K562 (cell line): ENCODE results near the gene FIBP. TPM values are rescaled to one million over a fixed set of nuclear protein-coding genes. Genes with fewer than 3 reads are reported as not detected.

Experiments
- CHAMP1 ChIP-seq: fragments of 450-650 bp; IDR thresholded peaks from 2 replicates; pipeline ENCODE4 v1.6.1; 2016; ENCODE audit warnings: mild to moderate bottlenecking
- DEAF1 ChIP-seq: fragments of 450-650 bp; formaldehyde crosslinking; IDR thresholded peaks from 2 replicates; pipeline ENCODE4 v1.4.0; 2020; ENCODE audit warnings: mild to moderate bottlenecking, moderate library complexity
- ERF ChIP-seq: fragments of 450-650 bp; formaldehyde crosslinking; IDR thresholded peaks from 2 replicates; pipeline ENCODE4 v1.4.0; 2020; ENCODE audit warnings: mild to moderate bottlenecking, mixed read lengths
- ETS1 ChIP-seq: conservative IDR thresholded peaks from 2 replicates; pipeline ENCODE4 v1.6.1; 2011; ENCODE audit warnings: low read depth, mild to moderate bottlenecking, low read length; ENCODE audit not compliant: control insufficient read depth
- FOXJ2 ChIP-seq: fragments of 200-800 bp; sonication (Bioruptor generic); IDR thresholded peaks from 2 replicates; pipeline ENCODE4 v1.6.1; 2016; ENCODE audit warnings: missing genetic modification characterization, missing compliant biosample characterization
- NR2C1 ChIP-seq, 2 experiments: fragments of 450-650 bp; IDR thresholded peaks; 2 replicates each; pipeline ENCODE4 v1.6.1; 2017; ENCODE audit warnings: mild to moderate bottlenecking in 2 of 2, antibody characterized with exemption in 1 of 2, inconsistent platforms in 1 of 2, missing compliant biosample characterization in 1 of 2, missing genetic modification characterization in 1 of 2
- RCOR1 ChIP-seq, 2 experiments: IDR thresholded peaks; 2 replicates each; pipeline ENCODE4 v1.6.1; 2012; ENCODE audit warnings: low read depth in 2 of 2, low read length in 2 of 2, borderline replicate concordance in 1 of 2, improper control_type of control experiment in 1 of 2
- SOX6 ChIP-seq: fragments of 450-650 bp; IDR thresholded peaks from 2 replicates; pipeline ENCODE4 v1.6.1; 2014; ENCODE audit warnings: mild to moderate bottlenecking
- TRIM25 ChIP-seq: fragments of 450-650 bp; IDR thresholded peaks from 2 replicates; pipeline ENCODE4 v1.7.0; 2016; ENCODE audit warnings: borderline replicate concordance
- ZBTB43 ChIP-seq: sonication (generic); formaldehyde crosslinking; IDR thresholded peaks from 2 replicates; pipeline ENCODE4 v1.8.0; 2023; ENCODE audit warnings: mild to moderate bottlenecking, missing genetic modification reagents
- ZKSCAN8 ChIP-seq: fragments of 200-800 bp; sonication (Bioruptor generic); IDR thresholded peaks from 2 replicates; pipeline ENCODE4 v1.6.1; 2016; ENCODE audit warnings: missing genetic modification characterization, missing compliant biosample characterization
- ZNF232 ChIP-seq: sonication (generic); formaldehyde crosslinking; IDR thresholded peaks from 2 replicates; pipeline ENCODE4 v1.8.0; 2022; ENCODE audit warnings: mild to moderate bottlenecking, missing genetic modification reagents
- ZNF274 ChIP-seq: IDR thresholded peaks from 2 replicates; pipeline ENCODE4 v1.6.1; 2011; ENCODE audit warnings: low read depth, mild to moderate bottlenecking, low read length, moderate library complexity, borderline replicate concordance
- ZNF512 ChIP-seq: IDR thresholded peaks from 2 replicates; pipeline ENCODE4 v1.6.1; 2016; ENCODE audit warnings: missing genetic modification characterization, missing compliant biosample characterization
- ZNF766 ChIP-seq: fragments of 200-800 bp; sonication (Bioruptor generic); conservative IDR thresholded peaks from 2 replicates; pipeline ENCODE4 v1.6.1; 2016; ENCODE audit warnings: missing genetic modification characterization, missing compliant biosample characterization
- polyA plus RNA-seq, 8 experiments: library from polyadenylated mRNA; depleted of rRNA in 4 of 8; stranded (reverse) in 5 of 8; unstranded in 3 of 8; fragments of >200 nt; fragmentation: Nextera tagmentation in 2 of 8; fragmentation: Illumina TruSeq in 1 of 8; extraction: Ambion mirVana in 2 of 8; extraction: Trizol in 1 of 8; gene quantifications; 2 replicates each; pipeline versions ENCODE4 v1.2.1 to v1.2.3, GENCODE V29; 2011 to 2014; ENCODE audit warnings: inconsistent platforms in 1 of 8, missing spikeins in 1 of 8
- total RNA-seq, 7 experiments: library from RNA; depleted of rRNA in 6 of 7; stranded (reverse); fragments of >200 nt in 6 of 7; fragmentation: Illumina TruSeq in 2 of 7; extraction: Trizol in 2 of 7; gene quantifications; 2 replicates each; pipeline versions ENCODE4 v1.2.1 to v1.2.3, GENCODE V29; 2011 to 2021; ENCODE audit warnings: low replicate concordance in 1 of 7

Gene FIBP
- total and polyA plus RNA-seq, 9 of the 15 experiments (the other 6 are each of a cell fraction or from before 2014, with no cell fraction given) = 41.2 to 79.2 (median 48.6) TPM

- TF ChIP-seq CHAMP1 (no peak), TRIM25 (no peak), ERF (peak; percentile 91; the same call in 1 of the 2 replicates), ZNF232 (CRISPR knock-in tag) (no peak), DEAF1 (CRISPR knock-in tag) (0 out of 2 replicates have a peak, but pooled peaks have one; percentile 10), RCOR1 (IDR thresholded peaks at IDR 0.05; ENCODE audit: borderline replicate concordance in 1 of 2, low read depth in 2 of 2, low read length in 2 of 2) (no peak), ZNF274 (no peak), SOX6 (peak; percentile 25; the same call in 1 of the 2 replicates), ETS1 (peak; percentile 38; the same call in 1 of the 2 replicates), NR2C1 (IDR thresholded peaks at IDR 0.05) (no peak), NR2C1 (tag; IDR thresholded peaks at IDR 0.05) (no peak), ZKSCAN8 (no peak), ZNF766 (CRISPR knock-in tag) (peak; percentile 55; the same call in 1 of the 2 replicates), ZNF512 (tag) (no peak), ZBTB43 (no peak), FOXJ2 (no peak)
These were observed 2.3 kb upstream of the FIBP start, which contains the start of gene CCDC85B (continued) for GRCh38 chr11:65890324-65891218.
